Spleen (tissue), 7 donors: Measurements from ENCODE around the gene SPACDR.

ENCODE experiments used
- CTCF ChIP-seq, 11 experiments: fragments of 200-600 bp in 7 of 11; fragments of 450-650 bp in 4 of 11; sonication (generic) in 4 of 11; IDR thresholded peaks in 8 of 11; conservative IDR thresholded peaks in 3 of 11; 1 replicate in 7 of 11; 2 replicates in 4 of 11; pipeline versions ENCODE4 v1.4.0 to v1.8.0; 2016 to 2021; ENCODE audit warnings: antibody characterized with exemption in 11 of 11, inconsistent platforms in 4 of 11, mild to moderate bottlenecking in 1 of 11
- POLR2AphosphoS5 ChIP-seq, 3 donors: sonication (generic); formaldehyde crosslinking; IDR thresholded peaks; one replicate each; pipeline ENCODE4 v1.5.1; 2017; ENCODE audit warnings: antibody characterized with exemption in 3 of 3
- donor health status: DM: no; HTN: no; CAD: no; lungs with moderate emphysema.
- donor health status: DM: no; HTN: no; CAD: no.
- donor health status: DM: no; HTN: no; CAD: no.

GRCh38 chr7:100429637-100430492 lies 34.2 kb downstream of the SPACDR start, which contains the start of gene MEPCE:
- no peak for TF ChIP-seq CTCF (IDR thresholded peaks at IDR 0.05 in 8 of 11, conservative IDR thresholded peaks at IDR 0.05 in 3 of 11)
- TF ChIP-seq POLR2AphosphoS5 (IDR thresholded peaks at IDR 0.05): peak in 2 of 3 donors; percentile 83 to 94
